Neuronal stem cell (in vitro differentiated cells): ENCODE data around the gene THSD4.
A peak's percentile ranks its signal among the peaks of the same experiment; 100 is the strongest.

ENCODE experiments used
- DNase-seq: peaks from one replicate; pipeline ENCODE4 v3.0.0-alpha.2; 2013; ENCODE audit warnings: low spot score
- H2AFZ ChIP-seq: one replicate; pipeline ENCODE4 v1.6.1; 2013; ENCODE audit warnings: mild to moderate bottlenecking, low read length, inconsistent platforms
- H2AK5ac ChIP-seq: 2 replicates; pipeline ENCODE4 v1.6.1; 2013; ENCODE audit warnings: low read depth, mild to moderate bottlenecking, inconsistent platforms, low read length, moderate library complexity, mixed read lengths
- H2BK120ac ChIP-seq: 2 replicates; pipeline ENCODE4 v1.6.1; 2013; ENCODE audit warnings: low read depth, mild to moderate bottlenecking, inconsistent platforms, low read length, moderate library complexity, mixed read lengths
- H2BK12ac ChIP-seq: one replicate; pipeline ENCODE4 v1.6.1; 2013; ENCODE audit warnings: low read length, inconsistent platforms
- H2BK15ac ChIP-seq: 2 replicates; pipeline ENCODE4 v1.6.1; 2013; ENCODE audit warnings: mild to moderate bottlenecking, low read length, inconsistent platforms, mixed read lengths
- H2BK5ac ChIP-seq: one replicate; pipeline ENCODE4 v1.6.1; 2013; ENCODE audit warnings: inconsistent platforms, mild to moderate bottlenecking, low read length, moderate library complexity
- H3K14ac ChIP-seq: one replicate; pipeline ENCODE4 v1.6.1; 2013; ENCODE audit warnings: low read length, inconsistent platforms
- H3K18ac ChIP-seq: 2 replicates; pipeline ENCODE4 v1.6.1; 2013; ENCODE audit warnings: low read length, inconsistent platforms
- H3K23ac ChIP-seq: 2 replicates; pipeline ENCODE4 v1.6.1; 2013; ENCODE audit warnings: low read depth, mild to moderate bottlenecking, mixed read lengths, low read length, inconsistent platforms; ENCODE audit not compliant: poor library complexity
- H3K27ac ChIP-seq: replicated peaks from 3 replicates; pipeline ENCODE4 v1.5.1; 2013; ENCODE audit warnings: low read length, inconsistent platforms
- H3K27me3 ChIP-seq, 3 experiments: 2 replicates each; pipeline ENCODE4 v1.6.1; 2013; ENCODE audit warnings: low read length in 3 of 3, mild to moderate bottlenecking in 2 of 3, inconsistent platforms in 1 of 3, low read depth in 1 of 3, mixed read lengths in 1 of 3, moderate library complexity in 1 of 3; ENCODE audit not compliant: control insufficient read depth in 3 of 3, insufficient read depth in 3 of 3
- H3K36me3 ChIP-seq, 2 donors: replicated peaks in 1 of 2; 2 replicates each; pipeline ENCODE4 v1.6.1; 2013; ENCODE audit warnings: low read length in 2 of 2; ENCODE audit not compliant: control insufficient read depth in 2 of 2, insufficient read depth in 2 of 2
- H3K4ac ChIP-seq: 2 replicates; pipeline ENCODE4 v1.6.1; 2013; ENCODE audit warnings: inconsistent platforms, mild to moderate bottlenecking, low read length, moderate library complexity
- H3K4me1 ChIP-seq, 2 donors: 1 replicate in 1 of 2; 2 replicates in 1 of 2; pipeline ENCODE4 v1.6.1; 2013; ENCODE audit warnings: low read length in 2 of 2, low read depth in 1 of 2; ENCODE audit not compliant: control insufficient read depth in 2 of 2, insufficient read depth in 1 of 2
- H3K4me2 ChIP-seq: one replicate; pipeline ENCODE4 v1.6.1; 2013; ENCODE audit warnings: mild to moderate bottlenecking, low read length, inconsistent platforms; ENCODE audit not compliant: insufficient read depth, poor library complexity, severe bottlenecking
- H3K4me3 ChIP-seq, 2 donors: 2 replicates each; pipeline ENCODE4 v1.5.1; 2013; ENCODE audit warnings: low read length in 2 of 2, mild to moderate bottlenecking in 2 of 2, inconsistent platforms in 1 of 2, moderate library complexity in 1 of 2
- H3K79me1 ChIP-seq: one replicate; pipeline ENCODE4 v1.6.1; 2013; ENCODE audit warnings: low read depth, mild to moderate bottlenecking, inconsistent platforms, low read length, moderate library complexity
- H3K9ac ChIP-seq: one replicate; pipeline ENCODE4 v1.6.1; 2013; ENCODE audit warnings: mild to moderate bottlenecking, low read depth, low read length, inconsistent platforms; ENCODE audit not compliant: poor library complexity
- H3K9me3 ChIP-seq, 2 donors: replicated peaks in 1 of 2; 2 replicates each; pipeline versions ENCODE3 to v1.6.1; 2013; ENCODE audit warnings: low read length in 2 of 2, mild to moderate bottlenecking in 2 of 2, inconsistent platforms in 1 of 2, low read depth in 1 of 2, mixed read lengths in 1 of 2, moderate library complexity in 1 of 2; ENCODE audit not compliant: control insufficient read depth in 2 of 2, insufficient read depth in 1 of 2
- H4K8ac ChIP-seq: one replicate; pipeline ENCODE4 v1.6.1; 2013; ENCODE audit warnings: low read depth, mild to moderate bottlenecking, inconsistent platforms, low read length, moderate library complexity
- H4K91ac ChIP-seq: one replicate; pipeline ENCODE4 v1.6.1; 2013; ENCODE audit warnings: low read length, low read depth, mild to moderate bottlenecking, inconsistent platforms; ENCODE audit not compliant: poor library complexity
- WGBS, 2 donors: extraction: QIAGEN DNeasy Blood & Tissue Kit; methylation state at CpG; one replicate each; pipeline ENCODE4 v1.1.7; 2013; ENCODE audit warnings: missing lambda C conversion rate in 2 of 2, mixed read lengths in 1 of 2; ENCODE audit not compliant: insufficient read length in 2 of 2, insufficient replicate concordance in 1 of 2; ENCODE audit errors: extremely low coverage in 2 of 2; 5-methylcytosine and 5-hydroxymethylcytosine counted together

THSD4 gene

GRCh38 chr15:71734709-71735384 lies 619.6 kb downstream of the THSD4 start:
- Histone ChIP-seq H4K8ac (no peak overlapping the region), H3K4me3 (no peak overlapping the region), H2BK15ac (no peak overlapping the region), H3K14ac (no peak overlapping the region), H3K36me3 (peaks cover 0 to 1% of the 10 kb centered on the region in 2 donors), H2BK5ac (no peak overlapping the region), H3K18ac (no peak overlapping the region), H4K91ac (no peak overlapping the region), H3K9me3 (peaks cover 0 to 2% of the 10 kb centered on the region in 2 donors), H3K27me3 (no peaks in the 10 kb centered on the region), H3K79me1 (no peaks in the 10 kb centered on the region), H2BK12ac (no peak overlapping the region), H2AFZ (no peak overlapping the region), H3K27ac (no peak overlapping the region), H3K9ac (peak overlapping the region; percentile 17), H2AK5ac (no peak overlapping the region), H3K4ac (no peak overlapping the region), H3K4me2 (no peak overlapping the region), H3K23ac (no peak overlapping the region), H2BK120ac (no peak overlapping the region), H3K4me1 (peaks cover 0 to 3% of the 10 kb centered on the region in 2 donors)
- no peak for DNase-seq
- WGBS, 2 donors: no CpG with 5 or more reads among the region's 4 CpGs

- Histone ChIP-seq H3K9ac (peak overlapping the region; percentile 17), H2AFZ (no peak overlapping the region), H3K23ac (no peak overlapping the region), H3K18ac (no peak overlapping the region), H3K36me3 (peaks cover 0 to 1% of the 10 kb centered on the region in 2 donors), H3K27me3 (no peaks in the 10 kb centered on the region), H2BK15ac (no peak overlapping the region), H3K27ac (no peak overlapping the region), H4K91ac (no peak overlapping the region), H2BK120ac (no peak overlapping the region), H2BK5ac (no peak overlapping the region), H3K9me3 (peaks cover 0 to 2% of the 10 kb centered on the region in 2 donors), H3K4me3 (no peak overlapping the region), H2BK12ac (no peak overlapping the region), H2AK5ac (no peak overlapping the region), H3K14ac (no peak overlapping the region), H3K79me1 (no peaks in the 10 kb centered on the region), H3K4ac (no peak overlapping the region), H3K4me2 (no peak overlapping the region), H3K4me1 (peaks cover 0 to 3% of the 10 kb centered on the region in 2 donors), H4K8ac (no peak overlapping the region)
- DNase-seq: no peak
- WGBS, 2 donors: no CpG with 5 or more reads among the region's 2 CpGs
These were observed 620.1 kb downstream of the THSD4 start for GRCh38 chr15:71735385-71735757.

GRCh38 chr15:71736286-71736947 lies 621.1 kb downstream of the THSD4 start:
- peaks cover 0 to 3% of the 10 kb centered on the region in 2 donors for H3K4me1 ChIP-seq
- H3K27me3 ChIP-seq: peaks cover 0 to 2% (median 0%) of the 10 kb centered on the region in 3 experiments
- H4K91ac ChIP-seq: no peak overlapping the region
- no peak overlapping the region for H2BK12ac ChIP-seq
- WGBS, 2 donors: no CpG with 5 or more reads among the region's 6 CpGs
- H3K9me3 ChIP-seq: peaks cover 0 to 2% of the 10 kb centered on the region in 2 donors
- no peak overlapping the region for H3K27ac ChIP-seq
- no peak overlapping the region for H2AK5ac ChIP-seq
- H2BK15ac ChIP-seq: no peak overlapping the region
- no peak overlapping the region for H2BK5ac ChIP-seq
- no peak overlapping the region for H3K14ac ChIP-seq
- peak overlapping the region; percentile 9 for H3K18ac ChIP-seq
- no peak for DNase-seq
- H3K9ac ChIP-seq: no peak overlapping the region
- H2BK120ac ChIP-seq: no peak overlapping the region
- no peak overlapping the region for H3K4me2 ChIP-seq
- H3K4me3 ChIP-seq: no peak overlapping the region
- no peak overlapping the region for H3K23ac ChIP-seq
- no peaks in the 10 kb centered on the region for H3K79me1 ChIP-seq
- no peak overlapping the region for H2AFZ ChIP-seq
- H3K36me3 ChIP-seq: peaks cover 0 to 1% of the 10 kb centered on the region in 2 donors
- no peak overlapping the region for H3K4ac ChIP-seq
- no peak overlapping the region for H4K8ac ChIP-seq

GRCh38 chr15:71737761-71738160 lies 622.5 kb downstream of the THSD4 start:
- H3K9ac ChIP-seq: no peak overlapping the region
- H4K91ac ChIP-seq: no peak overlapping the region
- WGBS, 2 donors: no CpG with 5 or more reads among the region's 16 CpGs
- H3K4ac ChIP-seq: no peak overlapping the region
- H2AFZ ChIP-seq: no peak overlapping the region
- no peak overlapping the region for H3K23ac ChIP-seq
- H3K14ac ChIP-seq: no peak overlapping the region
- no peak overlapping the region for H3K27ac ChIP-seq
- DNase-seq: no peak
- no peak overlapping the region for H2BK15ac ChIP-seq
- H3K27me3 ChIP-seq: peaks cover 0 to 2% (median 0%) of the 10 kb centered on the region in 3 experiments
- no peak overlapping the region for H3K4me2 ChIP-seq
- H2BK5ac ChIP-seq: no peak overlapping the region
- H3K4me1 ChIP-seq: peaks cover 0 to 3% of the 10 kb centered on the region in 2 donors
- H2BK120ac ChIP-seq: no peak overlapping the region
- H2BK12ac ChIP-seq: peak overlapping the region; percentile 14
- peaks cover 0 to 2% of the 10 kb centered on the region in 2 donors for H3K9me3 ChIP-seq
- H3K4me3 ChIP-seq: no peak overlapping the region
- H4K8ac ChIP-seq: no peak overlapping the region
- H3K36me3 ChIP-seq: peaks cover 0 to 1% of the 10 kb centered on the region in 2 donors
- H3K79me1 ChIP-seq: no peaks in the 10 kb centered on the region
- peak overlapping the region; percentile 90 for H2AK5ac ChIP-seq
- H3K18ac ChIP-seq: no peak overlapping the region
